HG02840 (cell line): ENCODE data around the gene CPLX4.

Source experiments
- ATAC-seq: cut with Tn5 transposase; IDR thresholded peaks from one replicate; pipeline ENCODE4 v1.9.1; 2021; ENCODE audit warnings: mild to moderate bottlenecking, moderate library complexity, moderate number of reproducible peaks; ENCODE audit not compliant: unreplicated experiment, low FRiP score

The CPLX4 gene

DNA sequence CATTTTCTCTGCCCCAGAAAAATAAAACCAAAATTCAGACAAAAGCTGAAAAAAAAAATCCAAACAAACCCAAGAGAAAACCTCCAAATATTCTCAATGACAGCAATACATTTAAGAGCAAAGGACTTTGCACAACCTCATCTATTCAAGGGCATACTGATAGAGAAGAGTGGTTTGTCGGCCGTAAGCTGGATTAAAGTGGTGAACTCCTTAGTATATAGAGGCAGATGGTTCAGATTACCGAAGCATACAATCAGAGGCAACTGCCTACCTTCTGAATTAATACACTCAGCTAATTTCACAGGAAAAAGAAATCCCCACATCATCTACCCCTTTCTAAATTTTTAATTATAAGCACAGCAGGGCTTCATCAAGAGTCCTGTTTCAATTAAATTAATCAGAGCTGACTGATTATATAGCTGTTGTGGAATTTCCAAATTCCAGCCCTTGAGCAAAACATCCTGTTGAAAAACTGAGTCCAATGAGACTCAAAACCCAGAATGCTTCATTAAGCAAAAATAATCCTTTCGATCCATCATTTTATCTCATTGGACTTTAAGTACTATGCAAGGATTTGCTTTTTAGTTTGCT, at the start of gene CPLX4:
CPLX4 (minus strand) TSS at position 190 of the 591 bp plus-strand sequence; CDS start at position 3, 187 bp downstream.
- ATAC-seq, result no peak

GRCh38 chr18:59360381-59360780, 41.9 kb upstream of the CPLX4 start:
- ATAC-seq, result no peak

DNA sequence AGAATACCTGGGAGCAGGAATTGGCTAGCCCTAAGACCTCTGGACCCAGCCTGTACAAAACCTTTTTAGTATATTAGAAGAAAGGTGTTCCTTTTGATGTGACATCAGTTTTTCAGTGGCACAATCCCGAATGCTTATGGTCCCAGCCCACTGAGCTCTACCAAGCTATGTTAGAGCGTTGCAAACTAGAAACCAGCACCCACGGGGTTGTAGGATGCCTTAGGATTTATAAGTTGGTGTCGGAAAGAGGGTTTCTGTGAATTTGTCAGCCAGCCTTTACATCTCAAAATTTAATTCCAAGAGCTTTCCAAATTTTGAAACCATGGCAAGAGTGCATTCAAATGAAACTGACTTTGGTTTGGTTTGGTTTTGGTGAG, 41.1 kb upstream of the CPLX4 start:
- ATAC-seq, result peak; percentile 16

DNA sequence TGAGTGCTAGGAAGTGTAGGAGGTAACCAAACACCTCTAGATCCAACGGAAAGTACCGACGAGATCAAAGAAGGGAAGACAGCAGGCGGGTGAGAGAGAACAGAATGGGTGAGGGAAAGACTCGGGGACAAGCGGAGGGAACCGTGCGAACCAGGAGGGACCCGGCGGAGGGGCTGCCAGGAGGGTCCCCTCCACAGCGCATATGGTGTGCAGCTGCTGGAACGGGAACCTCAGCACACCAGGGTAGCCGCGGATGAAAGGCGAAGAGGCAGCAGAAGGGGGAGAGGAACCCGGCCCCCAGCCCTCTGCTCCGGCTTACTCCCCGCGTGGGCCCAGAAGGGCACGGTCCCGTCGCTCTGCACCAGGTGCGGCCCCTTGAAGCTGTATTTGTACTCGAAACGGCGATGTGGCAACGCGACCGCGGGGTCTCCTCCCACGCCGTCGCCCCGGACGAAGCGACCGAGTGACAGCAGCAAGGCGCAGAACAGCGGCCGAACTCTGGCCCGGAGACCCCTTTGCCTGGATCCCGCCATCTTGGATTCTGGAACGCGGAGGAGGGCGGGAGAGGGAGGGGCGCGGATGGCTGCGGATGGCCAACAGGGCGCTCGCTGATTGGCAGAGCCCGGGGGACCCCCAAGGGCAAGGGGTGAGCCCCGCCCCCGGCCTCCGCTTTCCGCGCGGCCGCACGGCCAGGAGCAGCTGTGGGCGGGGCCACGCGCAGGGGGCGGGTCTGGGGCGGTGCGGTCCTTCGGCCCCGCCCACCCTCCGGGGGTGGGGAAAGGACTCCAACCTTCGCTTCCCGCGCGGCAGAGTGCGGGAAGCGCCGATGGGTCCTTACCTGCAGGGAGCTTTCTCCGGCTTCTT, 40.5 kb upstream of the CPLX4 start, which contains the start of gene LMAN1:
LMAN1 (minus strand) TSS at position 554 of the 864 bp plus-strand sequence; CDS start at position 533, 21 bp downstream.
- peak; percentile 94 for ATAC-seq

DNA sequence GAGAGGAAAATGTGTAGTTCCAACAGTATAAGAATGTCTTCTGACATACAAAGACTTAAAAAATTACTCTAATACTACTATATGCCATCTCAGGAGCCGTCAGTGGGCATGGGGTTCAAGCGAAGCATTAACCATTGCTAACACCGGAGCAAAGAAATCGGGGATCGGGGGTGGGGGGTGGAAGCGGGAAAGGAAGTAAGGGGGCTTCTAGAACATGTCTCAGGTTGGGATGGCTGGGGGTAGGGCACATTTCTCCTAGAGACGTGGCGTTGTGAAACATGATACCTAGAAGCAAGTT, 39.9 kb upstream of the CPLX4 start:
- no peak for ATAC-seq

- no peak for ATAC-seq
These were observed 39.5 kb upstream of the CPLX4 start for GRCh38 chr18:59357928-59358327.

GRCh38 chr18:59354731-59355130, 36.3 kb upstream of the CPLX4 start:
- no peak for ATAC-seq

GRCh38 chr18:59353079-59353680, 34.7 kb upstream of the CPLX4 start:
- no peak for ATAC-seq

GRCh38 chr18:59352250-59352855, 33.9 kb upstream of the CPLX4 start:
- no peak for ATAC-seq

DNA sequence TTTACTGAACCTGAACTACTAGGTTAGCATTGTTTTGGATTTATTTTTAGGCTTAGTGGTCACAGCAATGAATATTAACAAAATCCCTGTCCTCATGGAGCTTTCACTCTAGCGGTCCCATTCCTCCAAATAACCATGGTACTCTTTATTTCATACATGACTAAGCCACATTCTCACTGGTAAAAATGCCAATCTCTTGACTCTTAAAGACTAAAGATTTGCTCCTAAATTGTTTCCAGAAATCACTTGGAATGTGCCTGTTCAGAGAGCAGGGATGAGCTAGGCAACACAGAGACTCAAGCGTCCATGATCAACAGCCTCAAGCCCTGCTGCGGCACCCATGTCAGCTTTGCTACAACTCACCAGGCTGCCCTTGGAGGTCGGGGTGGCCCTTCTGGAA, 27.1 kb upstream of the CPLX4 start:
- ATAC-seq, result no peak

DNA sequence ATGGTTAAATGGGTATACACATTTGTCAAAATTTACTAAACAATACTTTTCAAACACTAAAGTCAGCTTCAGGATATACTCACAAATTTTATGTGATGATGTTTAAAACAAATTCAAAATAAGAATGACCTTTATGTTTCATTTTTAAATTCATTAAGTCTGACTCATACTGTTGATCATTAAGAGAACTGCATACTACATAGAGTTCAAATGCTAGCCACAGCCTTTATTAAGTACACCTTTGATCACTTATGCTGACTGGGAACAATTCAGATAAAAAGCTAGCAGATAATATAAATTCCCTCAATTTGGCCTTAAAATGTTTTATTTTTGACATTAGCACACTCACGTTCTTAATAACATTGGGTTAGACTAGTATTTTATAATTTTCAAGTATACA, 26.5 kb upstream of the CPLX4 start:
- ATAC-seq, result no peak

DNA sequence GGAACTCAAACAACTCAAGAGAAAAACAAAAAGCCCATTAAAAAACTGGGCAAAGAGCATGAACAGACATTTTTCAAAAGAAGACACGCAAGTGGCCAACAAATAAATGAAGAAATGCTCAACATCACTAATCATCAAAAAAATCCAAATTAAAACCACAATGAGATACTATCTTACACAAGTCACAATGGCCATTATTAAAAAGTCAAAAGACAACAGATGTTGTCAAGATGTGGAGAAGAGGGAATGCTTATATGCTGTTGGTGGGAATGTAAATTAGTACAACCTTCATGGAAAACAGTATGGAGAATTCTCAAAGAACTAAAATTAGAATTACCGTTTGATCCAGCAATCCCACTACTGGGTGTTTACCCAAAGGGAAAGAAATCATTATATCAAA, 25.5 kb upstream of the CPLX4 start:
- ATAC-seq, result no peak

GRCh38 chr18:59340817-59341216, 22.4 kb upstream of the CPLX4 start:
- no peak for ATAC-seq

- no peak for ATAC-seq
These were observed 21.9 kb upstream of the CPLX4 start for GRCh38 chr18:59340312-59340711.

DNA sequence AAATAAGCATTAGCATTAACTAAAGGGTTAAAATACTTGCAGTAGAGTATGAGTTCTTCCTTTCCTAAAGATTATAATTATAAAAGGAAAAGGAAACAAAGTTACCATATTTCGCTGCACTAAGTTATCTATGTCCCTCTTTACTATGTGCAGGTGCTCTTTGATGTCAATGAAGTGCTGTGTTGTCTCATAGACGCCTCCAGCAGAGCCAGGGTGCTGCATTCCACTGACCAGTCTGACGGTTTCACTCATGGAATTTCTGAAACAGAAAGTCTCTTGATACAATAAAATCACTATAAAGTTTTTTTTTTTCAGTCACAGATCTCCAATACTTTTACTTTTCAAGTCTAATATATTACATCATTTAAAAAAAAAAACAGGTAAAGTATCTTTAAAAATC, 14.5 kb upstream of the CPLX4 start:
- no peak for ATAC-seq

DNA sequence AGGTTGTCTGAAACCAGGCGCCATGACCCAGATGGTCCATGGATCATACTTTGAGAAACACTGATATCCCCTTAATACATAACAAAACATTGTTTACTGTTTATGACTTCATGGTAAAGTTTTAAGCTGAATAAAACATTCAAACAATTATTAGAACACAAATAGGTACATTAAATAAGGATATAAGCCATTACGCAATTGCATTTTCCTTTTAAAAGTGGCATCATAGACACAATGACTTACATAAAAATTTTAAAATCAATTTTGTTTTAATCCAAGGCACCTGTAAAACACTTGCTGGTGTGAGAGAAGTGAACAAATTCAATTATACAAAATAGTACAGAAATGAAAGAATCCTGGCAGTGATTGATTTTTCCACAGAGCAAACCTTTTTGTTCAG, 10.2 kb upstream of the CPLX4 start:
- no peak for ATAC-seq

- no peak for ATAC-seq
These were observed 7.5 kb upstream of the CPLX4 start for GRCh38 chr18:59325965-59326364.

GRCh38 chr18:59324623-59324971, 6.1 kb upstream of the CPLX4 start:
- no peak for ATAC-seq

- ATAC-seq, result no peak
These were observed 5.6 kb upstream of the CPLX4 start for GRCh38 chr18:59323931-59324622.

DNA sequence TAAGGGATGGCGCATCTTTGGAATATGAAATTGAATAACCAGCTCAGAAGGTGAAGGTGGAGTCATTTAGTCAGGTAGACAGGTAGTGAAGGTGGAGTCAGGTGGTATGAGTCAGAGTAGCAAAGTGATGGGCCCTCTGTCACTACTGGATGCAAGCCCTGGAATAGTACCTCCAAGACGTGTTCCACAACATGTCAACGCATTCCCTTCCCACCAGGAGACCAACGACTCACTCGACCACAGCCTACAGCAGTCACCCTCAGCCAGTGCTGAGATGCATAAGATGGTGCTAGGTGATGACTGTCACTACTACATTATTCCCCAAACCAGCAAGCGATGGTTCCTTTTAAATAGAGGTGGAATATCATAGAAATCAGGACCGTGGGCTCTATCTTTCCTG, 6.8 kb downstream of the CPLX4 start:
- ATAC-seq, result no peak

DNA sequence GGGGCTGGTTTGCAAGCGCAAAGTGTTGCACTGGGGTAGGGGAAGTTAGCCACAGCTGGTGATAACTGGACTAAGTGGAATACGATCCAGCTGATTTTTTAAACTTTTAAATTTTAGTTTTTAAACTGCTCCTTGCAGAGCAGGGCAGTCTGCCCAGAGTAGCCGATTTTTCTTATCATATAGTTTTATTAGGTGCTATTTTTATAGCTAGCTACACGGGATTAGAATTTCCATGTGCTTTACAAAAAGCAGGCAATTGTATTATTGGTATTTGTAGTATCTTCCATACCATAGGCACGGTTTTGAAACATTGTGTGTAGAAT, 9.6 kb downstream of the CPLX4 start:
- ATAC-seq, result no peak
